HK-2 (cell line): ENCODE measurements around the gene RASL11A.
"Not testable (repeated sequence)": the region's sequence is repeated elsewhere in the genome, so short reads cannot be mapped to it uniquely, and the experiment has no call there.

Experiments used
- DNase-seq: peaks from one replicate; pipeline ENCODE4 v3.0.0-alpha.2; 2018; ENCODE audit not compliant: unreplicated experiment

Gene RASL11A

DNA sequence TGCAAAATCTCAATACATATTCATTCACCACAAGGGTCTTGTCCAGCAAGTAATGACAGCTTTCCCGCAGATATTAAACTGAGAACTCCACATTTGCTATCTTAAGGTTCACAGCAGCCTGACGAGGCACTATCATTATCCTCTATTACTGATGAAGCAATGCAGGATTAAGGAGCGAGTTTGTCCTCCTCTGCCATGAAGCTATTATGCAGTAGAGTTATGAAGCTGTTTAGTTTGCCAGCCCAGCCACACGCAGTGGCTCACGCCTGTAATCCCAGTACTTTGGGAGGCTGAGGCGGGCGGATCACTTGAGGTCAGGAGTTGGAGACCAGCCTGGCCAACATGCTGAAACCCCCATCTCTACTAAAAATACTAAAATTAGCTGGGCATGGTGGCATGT, 29.8 kb downstream of the RASL11A start:
- not testable (repeated sequence) for DNase-seq

DNA sequence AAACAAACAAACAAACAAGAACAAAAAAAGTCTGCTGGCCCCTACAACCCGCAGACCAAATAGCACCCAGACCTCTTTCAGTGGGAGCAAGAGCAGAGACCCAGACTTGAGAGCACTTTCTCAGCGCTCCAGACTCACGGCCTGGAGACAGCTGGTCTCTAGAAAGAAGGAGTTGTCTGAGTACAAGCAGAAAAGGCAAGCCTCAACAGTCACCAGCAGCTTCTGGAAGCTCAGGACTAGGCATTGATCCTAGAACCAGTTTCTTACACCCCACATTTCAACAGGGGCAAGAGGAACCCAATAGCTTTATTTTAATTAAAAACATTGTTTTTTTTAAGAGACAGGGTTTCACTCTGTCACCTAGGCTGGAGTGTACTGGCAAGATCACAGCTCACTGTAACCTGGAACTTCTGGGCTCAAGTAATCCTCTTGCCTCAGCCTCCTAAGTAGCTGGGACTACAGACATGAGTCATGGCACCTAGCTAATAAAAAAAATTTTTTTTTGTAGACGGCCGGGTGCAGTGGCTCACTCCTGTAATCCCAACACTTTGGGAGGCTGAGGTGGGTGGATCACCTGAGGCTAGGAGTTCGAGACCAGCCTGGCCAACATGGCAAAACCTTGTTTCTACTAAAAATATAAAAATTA, 30.4 kb downstream of the RASL11A start:
- DNase-seq: no peak

DNA sequence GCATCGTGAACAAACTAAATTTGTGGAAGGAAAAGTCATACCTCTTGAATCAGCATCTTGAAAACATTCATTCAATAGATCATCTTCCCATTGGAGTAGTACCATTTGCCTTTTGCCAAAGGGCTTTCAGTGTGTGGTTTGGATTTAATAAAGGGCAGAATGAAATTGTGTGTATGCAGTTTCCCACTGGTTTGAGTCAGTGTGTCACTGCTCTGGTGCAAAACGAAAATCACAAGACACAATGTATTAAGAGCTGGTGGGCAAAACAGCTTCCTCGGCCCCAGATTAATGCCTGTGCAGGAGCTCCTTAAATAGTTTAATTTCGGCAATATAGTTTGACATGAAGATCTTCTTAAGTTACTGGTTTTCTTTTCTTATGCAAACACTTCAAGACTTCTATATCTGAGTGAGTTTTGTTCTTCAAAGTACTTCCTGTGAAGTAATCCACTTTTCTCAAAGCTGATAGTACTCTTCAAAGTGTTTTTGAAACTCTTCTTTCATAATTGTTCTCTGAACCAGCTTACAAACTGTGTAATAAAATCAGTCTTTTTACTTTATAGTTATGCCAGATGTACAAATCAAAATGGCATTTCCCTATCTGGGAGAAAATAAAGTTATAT, 32.1 kb downstream of the RASL11A start:
- DNase-seq: no peak

DNA sequence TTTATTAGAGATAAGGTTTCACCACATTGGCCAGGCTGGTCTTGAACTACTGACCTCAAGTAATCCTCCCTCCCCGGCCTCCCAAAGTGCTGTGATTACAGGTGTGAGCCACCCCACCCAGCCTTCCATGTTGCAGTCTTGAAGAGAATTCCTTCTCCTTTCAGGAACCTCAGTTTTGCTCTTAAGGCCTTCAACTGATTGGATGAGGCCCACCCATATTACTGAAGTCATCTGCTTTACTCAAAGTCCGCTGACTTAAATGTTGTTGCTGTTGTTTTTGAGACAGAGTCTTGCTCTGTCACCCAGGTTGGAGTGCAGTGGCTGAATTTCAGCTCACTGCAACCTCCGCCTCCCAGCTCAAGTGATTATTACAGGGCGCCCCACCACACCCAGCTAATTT, 33.5 kb downstream of the RASL11A start:
- DNase-seq: no peak

DNA sequence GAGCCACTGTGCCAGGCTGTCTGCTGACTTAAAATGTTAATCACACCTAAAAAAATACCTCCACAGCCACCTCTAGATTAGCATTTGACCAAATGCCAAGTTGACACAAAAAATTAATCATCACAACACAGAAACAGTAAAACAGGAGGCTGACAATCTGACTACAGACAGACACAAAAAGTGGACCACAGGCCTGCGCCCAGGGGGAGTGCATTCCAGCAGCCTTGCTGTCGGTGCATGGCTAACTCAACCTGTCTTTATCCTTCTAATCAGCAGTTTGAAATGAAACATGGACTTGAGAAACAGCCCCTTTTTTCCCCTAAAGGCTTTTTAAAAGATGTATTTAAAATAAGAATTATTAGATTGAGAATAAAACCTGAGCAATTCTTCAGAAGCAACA, 34.0 kb downstream of the RASL11A start:
- DNase-seq: no peak

DNA sequence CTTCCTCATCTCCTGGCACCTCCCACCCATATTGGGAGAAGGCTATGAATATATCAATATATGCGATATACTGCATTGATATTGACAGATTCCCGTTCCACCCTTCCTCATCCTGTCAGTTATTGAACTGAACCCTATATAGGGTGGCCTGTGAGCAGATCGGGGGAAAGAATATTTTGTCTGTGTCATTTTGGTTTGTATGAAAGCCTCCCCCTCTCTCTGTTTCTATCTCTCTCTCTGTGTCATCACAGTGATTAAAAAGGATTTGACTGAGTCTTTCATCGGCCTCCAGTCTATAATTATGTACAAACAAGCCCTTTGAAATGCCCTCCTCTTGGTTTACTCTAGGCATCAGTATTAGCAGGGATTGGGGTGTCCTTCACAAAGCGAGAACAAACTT, 35.7 kb downstream of the RASL11A start:
- no peak for DNase-seq

GRCh38 chr13:27308941-27309340, 38.3 kb downstream of the RASL11A start:
- no peak for DNase-seq

DNA sequence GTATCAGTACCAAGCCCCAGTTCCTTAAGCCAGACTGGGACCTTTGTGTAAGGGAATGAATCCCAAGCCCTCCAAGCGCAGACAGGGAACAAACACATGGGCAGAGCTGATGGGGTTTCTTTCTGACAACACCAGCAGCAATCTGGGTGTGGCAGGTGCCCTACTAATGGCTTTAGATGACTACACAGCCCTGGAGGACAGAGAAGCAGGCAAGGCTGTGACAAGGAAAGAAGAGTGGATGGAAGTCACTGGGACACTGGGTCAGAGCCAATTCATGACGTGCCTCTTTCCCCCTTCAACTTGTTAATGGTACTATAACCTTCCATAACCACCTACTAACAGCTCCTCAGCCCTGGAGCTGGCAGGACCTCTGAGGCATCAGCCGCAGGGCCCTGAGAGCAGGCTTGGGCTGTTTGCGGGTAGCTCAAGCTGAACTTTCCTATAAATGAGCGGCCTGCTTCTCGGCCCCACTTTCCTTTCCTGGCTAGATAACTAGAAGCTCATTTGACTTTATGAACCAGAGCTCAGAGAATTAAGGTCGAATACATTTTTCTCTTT, 38.9 kb downstream of the RASL11A start:
- no peak for DNase-seq

DNA sequence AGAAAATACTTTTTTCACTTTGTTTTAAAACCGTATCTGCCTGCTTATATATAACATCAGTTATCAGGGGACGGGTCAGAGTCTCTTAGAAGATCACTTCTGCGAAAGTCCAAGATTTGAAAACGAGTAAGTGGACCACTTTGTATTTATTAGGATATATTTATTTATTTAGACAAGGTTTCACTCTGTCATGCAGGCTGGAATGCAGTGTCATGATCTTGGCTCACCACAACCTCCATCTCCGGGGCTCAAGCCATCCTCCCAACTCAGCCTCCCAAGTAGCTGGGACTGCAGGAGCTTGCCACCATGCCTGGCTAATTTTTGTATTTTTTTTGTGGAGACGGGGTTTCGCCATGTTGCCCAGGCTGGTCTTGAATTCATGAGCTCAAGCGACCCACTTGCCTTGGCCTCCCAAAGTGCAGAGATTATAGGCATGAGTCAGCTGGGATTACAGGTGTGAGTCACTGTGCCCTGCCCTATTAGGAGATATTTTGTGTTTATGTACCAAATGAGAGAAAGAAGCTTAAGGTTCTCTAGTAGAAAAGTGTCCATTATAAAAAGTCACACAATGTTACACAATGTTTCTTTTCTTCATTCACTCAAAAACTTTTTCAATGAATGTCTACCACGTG, 39.5 kb downstream of the RASL11A start:
- no peak for DNase-seq

DNA sequence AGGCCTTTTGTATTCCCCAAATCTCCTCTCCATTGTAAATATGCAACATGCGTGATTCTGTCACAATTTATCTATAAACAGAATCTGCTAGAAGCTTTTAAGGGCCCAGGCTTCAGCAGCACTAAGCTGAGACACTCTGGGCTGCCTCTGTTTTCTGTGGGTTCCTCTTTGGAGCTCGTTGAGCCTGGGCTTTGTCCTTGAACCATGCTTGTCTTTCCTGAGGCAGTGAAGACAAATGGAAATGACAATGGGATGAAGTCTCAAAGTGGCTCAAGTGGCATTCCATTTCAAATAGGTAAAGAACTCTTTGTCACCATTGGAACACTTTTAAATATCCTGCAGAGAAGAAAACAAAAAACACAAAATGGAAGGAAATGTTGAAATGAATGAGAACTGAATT, 40.3 kb downstream of the RASL11A start:
- no peak for DNase-seq

DNA sequence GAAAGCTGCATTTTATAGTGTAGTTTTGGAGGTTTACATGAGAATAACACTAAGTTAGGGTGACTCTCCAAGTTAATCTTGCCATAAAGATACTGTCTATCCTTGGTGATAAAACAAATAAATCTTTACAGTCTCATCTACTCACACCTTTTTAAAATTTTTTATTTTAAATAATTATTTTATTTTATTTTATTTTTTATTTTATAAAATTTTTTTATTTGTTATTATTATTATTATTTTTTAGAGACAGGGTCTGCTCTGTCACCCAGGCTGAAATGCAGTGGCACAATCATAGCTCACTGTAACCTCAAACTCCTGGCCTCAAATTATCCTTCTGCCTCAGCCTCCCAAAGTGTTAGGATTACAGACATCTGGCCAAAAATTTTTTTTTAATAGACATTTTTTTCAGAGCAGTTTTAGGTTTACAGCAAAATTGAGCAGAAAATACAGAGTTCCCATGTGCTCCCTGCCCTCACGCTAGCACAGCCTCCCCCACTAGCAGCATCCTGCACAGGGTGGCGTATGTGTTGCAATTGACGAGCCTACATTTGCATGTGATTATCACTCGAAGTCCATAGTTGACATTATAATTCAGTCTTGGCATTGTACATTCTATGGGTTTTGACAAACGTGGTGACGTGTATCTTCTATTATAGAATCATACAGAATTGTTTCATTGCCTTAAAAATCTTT, 41.0 kb downstream of the RASL11A start:
- no peak for DNase-seq

- DNase-seq: no peak
Observed at GRCh38 chr13:27313770-27314169, 43.1 kb downstream of the RASL11A start.

GRCh38 chr13:27319404-27319803, 48.8 kb downstream of the RASL11A start:
- DNase-seq: no peak

GRCh38 chr13:27321468-27322431, 51.1 kb downstream of the RASL11A start:
- DNase-seq: no peak

DNA sequence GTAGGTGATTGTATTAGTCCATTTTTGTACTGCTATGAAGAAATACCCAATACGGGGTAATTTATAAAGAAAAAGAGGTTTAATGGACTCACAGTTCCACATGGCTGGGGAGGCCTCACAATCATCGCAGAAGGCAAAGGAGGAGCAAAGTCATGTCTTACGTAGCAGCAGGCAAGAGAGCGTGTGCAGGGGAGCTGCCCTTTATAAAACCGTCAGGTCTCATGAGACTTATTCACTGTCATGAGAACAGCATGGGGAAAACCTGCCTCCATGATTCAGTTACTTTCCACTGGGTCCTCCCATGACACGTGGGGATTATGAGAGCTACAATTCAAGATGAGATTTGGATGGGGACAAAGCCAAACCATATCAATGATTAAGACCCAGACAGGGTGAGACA, 51.8 kb downstream of the RASL11A start:
- not testable (repeated sequence) for DNase-seq
